HCT116 (cell line): Measurements from ENCODE around the gene MAP2K6. TPM values are rescaled to one million over a fixed set of nuclear protein-coding genes. Genes with fewer than 3 reads are reported as not detected.

Experiments used
- ATAC-seq: fragments of 200-7000 bp; cut with Tn5 transposase; 2 replicates; pipeline ENCODE4 v1.9.1; 2020; ENCODE audit warnings: mild to moderate bottlenecking, moderate library complexity
- BruUV-seq: library from RNA; stranded (reverse); fragments of 400-500 nt; replicated peaks from 2 replicates; lab custom pipeline; 2021; lab: Mats Ljungman, UMichigan
- CTCF ChIA-PET: fragments of 300-600 bp; sonication (Branson Sonifier 250); formaldehyde crosslinking; loops from one replicate; lab custom pipeline; 2021; ENCODE audit warnings: antibody characterized with exemption; lab: Charles Lee
- POLR2A ChIA-PET: fragments of 300-600, 350-600 bp; sonication (Branson Sonifier 250); formaldehyde crosslinking; loops from one replicate; lab custom pipeline; 2021; ENCODE audit warnings: antibody characterized with exemption; lab: Charles Lee
- RAD21 ChIA-PET, 2 experiments: fragments of 300-600 bp; sonication (Branson Sonifier 250); formaldehyde crosslinking; loops; one replicate each; lab custom pipeline; 2023; ENCODE audit warnings: low total read pairs in 2 of 2; ENCODE audit not compliant: uncharacterized antibody in 2 of 2, unreplicated experiment in 2 of 2, low non-redundant PET in 1 of 2; lab: Charles Lee
- DNase-seq: peaks from one replicate; pipeline ENCODE4 v3.0.0-alpha.2; 2010; ENCODE audit warnings: low read depth, low spot score
- H2AFZ ChIP-seq: fragments of 200-600 bp; shearing (Covaris generic), sonication (generic); 2 replicates; pipeline ENCODE4 v1.6.1; 2017; ENCODE audit warnings: low read depth, mixed run types, mixed read lengths, antibody characterized with exemption, low read length; ENCODE audit not compliant: poor library complexity, severe bottlenecking
- H3K27ac ChIP-seq: 2 replicates; pipeline ENCODE4 v1.5.1; 2012; ENCODE audit warnings: low read depth, low read length
- H3K27me3 ChIP-seq: fragments of 200-600 bp; sonication (generic); 2 replicates; pipeline ENCODE4 v1.6.1; 2016; ENCODE audit warnings: mixed run types, low read length, mixed read lengths; ENCODE audit not compliant: insufficient read depth
- H3K36me3 ChIP-seq, 2 experiments: fragments of 200-500 bp in 1 of 2; fragments of 200-600 bp in 1 of 2; sonication (Bioruptor generic) in 1 of 2; sonication (generic) in 1 of 2; 2 replicates each; pipeline versions ENCODE4 v1.5.1 to v1.6.1; 2014 to 2016; ENCODE audit warnings: low read length in 2 of 2, inconsistent platforms in 1 of 2, mixed read lengths in 1 of 2, mixed run types in 1 of 2; ENCODE audit not compliant: insufficient read depth in 2 of 2, control insufficient read depth in 1 of 2
- H3K4me1 ChIP-seq, 2 experiments: fragments of 200-600 bp in 1 of 2; sonication (generic) in 1 of 2; 2 replicates each; pipeline versions ENCODE4 v1.5.1 to v1.6.1; 2012 to 2017; ENCODE audit warnings: low read length in 2 of 2, inconsistent platforms in 1 of 2, mild to moderate bottlenecking in 1 of 2, mixed read lengths in 1 of 2, mixed run types in 1 of 2, moderate library complexity in 1 of 2; ENCODE audit not compliant: insufficient read depth in 2 of 2, control insufficient read depth in 1 of 2
- H3K4me2 ChIP-seq: fragments of 200-600 bp; sonication (generic); 2 replicates; pipeline ENCODE4 v1.6.1; 2017; ENCODE audit warnings: mixed run types, low read length, mixed read lengths
- H3K4me3 ChIP-seq, 2 experiments: fragments of 200-600 bp in 1 of 2; sonication (generic) in 1 of 2; replicated peaks in 1 of 2; 2 replicates each; pipeline ENCODE4 v1.5.1; 2011 to 2016; ENCODE audit warnings: low read length in 2 of 2, control low read depth in 1 of 2, low read depth in 1 of 2, mild to moderate bottlenecking in 1 of 2, mixed read lengths in 1 of 2, mixed run types in 1 of 2
- H3K79me2 ChIP-seq: fragments of 200-600 bp; sonication (generic); 2 replicates; pipeline ENCODE4 v1.6.1; 2017; ENCODE audit warnings: mild to moderate bottlenecking, mixed run types, low read length, moderate library complexity, mixed read lengths; ENCODE audit not compliant: insufficient read depth
- H3K9ac ChIP-seq: fragments of 200-600 bp; sonication (generic); 2 replicates; pipeline ENCODE4 v1.6.1; 2016; ENCODE audit warnings: low read length, mixed read lengths
- H3K9me2 ChIP-seq: fragments of 200-600 bp; sonication (generic), shearing (Covaris generic); 2 replicates; pipeline ENCODE4 v1.6.1; 2017; ENCODE audit warnings: mixed run types, mild to moderate bottlenecking, moderate library complexity; ENCODE audit not compliant: insufficient read depth
- H3K9me3 ChIP-seq, 2 experiments: fragments of 200-500 bp in 1 of 2; fragments of 200-600 bp in 1 of 2; sonication (Bioruptor generic) in 1 of 2; sonication (generic) in 1 of 2; 2 replicates each; pipeline ENCODE4 v1.6.1; 2014 to 2017; ENCODE audit warnings: low read length in 2 of 2, mixed read lengths in 2 of 2, inconsistent platforms in 1 of 2, low read depth in 1 of 2, mild to moderate bottlenecking in 1 of 2, mixed run types in 1 of 2, moderate library complexity in 1 of 2; ENCODE audit not compliant: control insufficient read depth in 1 of 2, insufficient read depth in 1 of 2
- H4K20me1 ChIP-seq: fragments of 200-600 bp; sonication (generic), shearing (Covaris generic); 2 replicates; pipeline ENCODE4 v1.6.1; 2017; ENCODE audit warnings: mixed run types, mild to moderate bottlenecking, moderate library complexity; ENCODE audit not compliant: insufficient read depth
- EGR1 ChIP-seq: IDR thresholded peaks from 2 replicates; pipeline ENCODE4 v1.6.1; 2012; ENCODE audit warnings: low read depth
- ELF1 ChIP-seq: IDR thresholded peaks from 2 replicates; pipeline ENCODE4 v1.6.1; 2012; ENCODE audit warnings: low read depth, borderline replicate concordance
- POLR2A ChIP-seq: IDR thresholded peaks from 2 replicates; pipeline ENCODE4 v1.7.0; 2011; ENCODE audit warnings: borderline replicate concordance; ENCODE audit not compliant: insufficient read depth, insufficient read length; ENCODE audit errors: extremely low read depth
- POLR2AphosphoS5 ChIP-seq: IDR thresholded peaks from 2 replicates; pipeline ENCODE4 v1.6.1; 2011; ENCODE audit warnings: mild to moderate bottlenecking, low read depth, low read length, moderate library complexity
- RAD21 ChIP-seq: IDR thresholded peaks from 2 replicates; pipeline ENCODE4 v1.6.1; 2012; ENCODE audit warnings: low read depth, mild to moderate bottlenecking
- SIN3A ChIP-seq: IDR thresholded peaks from 2 replicates; pipeline ENCODE4 v1.6.1; 2012; ENCODE audit warnings: low read depth
- ZFX ChIP-seq: fragments of 450-650 bp; IDR thresholded peaks from 2 replicates; pipeline ENCODE4 v1.6.1; 2017
- intact Hi-C: fragments of 100-400 bp; cut with micrococcal nuclease; formaldehyde crosslinking; loops from 2 replicates; pipeline ENCODE4 v1.10.0; 2022
- total RNA-seq: library from RNA; stranded (reverse); gene quantifications from one replicate; pipeline ENCODE4 v1.2.1, GENCODE V29; 2021; ENCODE audit not compliant: unreplicated experiment
- TF ChIP-seq, protein P1 (sequence below): IDR thresholded peaks from 2 replicates; pipeline ENCODE4 v1.6.1; 2012
- TF ChIP-seq, protein P2 (sequence below): IDR thresholded peaks from 2 replicates; pipeline ENCODE4 v1.6.1; 2011; ENCODE audit warnings: mild to moderate bottlenecking, low read length, moderate library complexity; ENCODE audit not compliant: insufficient replicate concordance; ENCODE audit errors: extremely low read depth
- TF ChIP-seq, protein P3 (sequence below): IDR thresholded peaks from 2 replicates; pipeline ENCODE4 v1.6.1; 2012

MAP2K6 gene
- total RNA-seq, 1 experiment from 2014 or later = 0.22 TPM

DNA sequence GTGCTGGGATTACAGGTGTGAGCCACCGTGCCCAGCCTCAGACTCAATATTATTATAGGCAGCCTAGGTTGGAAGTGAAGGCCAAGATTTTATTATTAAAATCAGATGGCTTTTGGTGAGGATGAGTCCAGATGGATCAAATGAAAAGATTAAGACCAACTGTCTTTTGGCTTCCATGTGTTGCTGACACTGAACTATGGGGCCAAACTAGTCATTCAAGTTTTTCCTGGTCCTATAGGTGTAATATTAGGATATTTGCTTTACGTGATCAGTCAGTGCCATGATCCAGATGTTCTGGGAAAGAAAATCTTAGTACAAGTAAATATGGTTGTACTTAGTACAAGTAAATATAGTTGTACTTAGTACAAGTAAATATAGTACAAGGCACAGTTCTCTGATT lies 140.6 kb downstream of the MAP2K6 start (continued):
- no peak for TF ChIP-seq ZFX
- TF ChIP-seq, protein P1, sequence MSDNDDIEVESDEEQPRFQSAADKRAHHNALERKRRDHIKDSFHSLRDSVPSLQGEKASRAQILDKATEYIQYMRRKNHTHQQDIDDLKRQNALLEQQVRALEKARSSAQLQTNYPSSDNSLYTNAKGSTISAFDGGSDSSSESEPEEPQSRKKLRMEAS = no peak

DNA sequence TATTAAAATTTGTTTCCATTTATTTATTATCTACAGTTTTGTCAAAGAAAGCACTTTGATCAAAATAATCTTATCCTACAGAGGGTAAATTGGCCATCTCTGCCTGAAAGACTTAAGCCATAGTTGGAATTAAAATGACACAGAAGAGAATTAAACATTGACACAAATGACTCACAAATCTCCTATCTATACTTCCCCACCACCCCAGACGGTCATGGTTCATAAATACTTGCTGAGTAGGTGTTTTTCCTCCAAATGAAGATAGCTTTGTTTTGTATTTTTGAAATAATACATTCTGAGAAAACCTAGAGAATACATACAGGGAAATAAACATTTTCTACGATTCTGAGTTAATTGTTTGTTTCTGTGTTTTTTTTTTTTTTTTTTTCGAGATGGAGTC lies 142.8 kb downstream of the MAP2K6 start:
- Histone ChIP-seq H3K9me2 (no peaks in the 10 kb centered on the region), H3K36me3 (no peaks in the 10 kb centered on the region), H3K4me3 (no peak overlapping the region), H2AFZ (no peak overlapping the region), H3K27me3 (no peaks in the 10 kb centered on the region), H3K4me1 (no peaks in the 10 kb centered on the region), H3K9ac (no peak overlapping the region), H3K27ac (no peak overlapping the region), H3K9me3 (no peaks in the 10 kb centered on the region), H4K20me1 (no peaks in the 10 kb centered on the region)
- ChIA-PET CTCF (interaction anchor here (2.1 kb wide), 1 partner anchor 12 kb away, joined by 6 read pairs; no protein-coding TSS in a partner anchor), RAD21 (interaction anchor here in 1 of 2 experiments (0.7 kb wide), 1 partner anchor 310 kb away, joined by 5 read pairs; no protein-coding TSS in a partner anchor), POLR2A (no interaction called here)
- DNase-seq (no peak), ATAC-seq (no peak)
- TF ChIP-seq, protein P2, sequence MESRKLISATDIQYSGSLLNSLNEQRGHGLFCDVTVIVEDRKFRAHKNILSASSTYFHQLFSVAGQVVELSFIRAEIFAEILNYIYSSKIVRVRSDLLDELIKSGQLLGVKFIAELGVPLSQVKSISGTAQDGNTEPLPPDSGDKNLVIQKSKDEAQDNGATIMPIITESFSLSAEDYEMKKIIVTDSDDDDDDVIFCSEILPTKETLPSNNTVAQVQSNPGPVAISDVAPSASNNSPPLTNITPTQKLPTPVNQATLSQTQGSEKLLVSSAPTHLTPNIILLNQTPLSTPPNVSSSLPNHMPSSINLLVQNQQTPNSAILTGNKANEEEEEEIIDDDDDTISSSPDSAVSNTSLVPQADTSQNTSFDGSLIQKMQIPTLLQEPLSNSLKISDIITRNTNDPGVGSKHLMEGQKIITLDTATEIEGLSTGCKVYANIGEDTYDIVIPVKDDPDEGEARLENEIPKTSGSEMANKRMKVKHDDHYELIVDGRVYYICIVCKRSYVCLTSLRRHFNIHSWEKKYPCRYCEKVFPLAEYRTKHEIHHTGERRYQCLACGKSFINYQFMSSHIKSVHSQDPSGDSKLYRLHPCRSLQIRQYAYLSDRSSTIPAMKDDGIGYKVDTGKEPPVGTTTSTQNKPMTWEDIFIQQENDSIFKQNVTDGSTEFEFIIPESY = no peak
- no peak for TF ChIP-seq EGR1
- no peak for TF ChIP-seq ZFX
- no peak for TF ChIP-seq ELF1
- no peak for TF ChIP-seq SIN3A
- TF ChIP-seq POLR2A = no peak
- no peak for TF ChIP-seq RAD21
- TF ChIP-seq, protein P3, sequence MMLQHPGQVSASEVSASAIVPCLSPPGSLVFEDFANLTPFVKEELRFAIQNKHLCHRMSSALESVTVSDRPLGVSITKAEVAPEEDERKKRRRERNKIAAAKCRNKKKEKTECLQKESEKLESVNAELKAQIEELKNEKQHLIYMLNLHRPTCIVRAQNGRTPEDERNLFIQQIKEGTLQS = no peak
- no peak for TF ChIP-seq POLR2AphosphoS5
- TF ChIP-seq, all 23 proteins: peak for 0
- no peaks in the 10 kb centered on the region for H3K79me2 ChIP-seq
- no peak overlapping the region for H3K4me2 ChIP-seq
- intact Hi-C loops = no loop called here
- no TSS peak for BruUV-seq
